ENCODE measurements around the gene SALL3. TPM values are rescaled to one million over a fixed set of nuclear protein-coding genes. Genes with fewer than 3 reads are reported as not detected.

SALL3 gene
- total RNA-seq, 1 experiment from 2014 or later, result not detected

DNA sequence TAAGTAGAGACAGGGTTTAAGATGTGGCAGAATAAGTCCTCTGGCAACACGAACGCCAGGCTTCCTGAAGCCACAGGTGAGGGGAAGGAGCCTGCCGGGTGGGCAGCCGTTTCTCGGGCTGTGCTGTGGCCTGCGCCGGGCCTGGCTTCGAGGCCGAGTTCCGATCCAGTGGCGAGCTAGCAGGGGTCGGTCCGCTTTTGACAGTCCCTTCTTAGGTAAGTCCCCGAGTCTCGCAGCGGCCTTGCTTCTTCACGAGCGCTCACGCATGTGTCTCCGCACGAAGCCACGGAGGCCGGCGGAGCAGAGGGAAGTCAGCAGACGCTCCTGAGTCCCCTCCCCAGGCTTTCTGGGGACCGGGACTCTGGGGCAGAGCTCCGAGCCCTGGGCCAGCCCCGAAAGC is 26.0 kb downstream of the SALL3 start:
- no peak for DNase-seq (ENCODE audit: low read depth)

GRCh38 chr18:79006106-79006795 is 26.6 kb downstream of the SALL3 start:
- DNase-seq (ENCODE audit: low read depth), result no peak

DNA sequence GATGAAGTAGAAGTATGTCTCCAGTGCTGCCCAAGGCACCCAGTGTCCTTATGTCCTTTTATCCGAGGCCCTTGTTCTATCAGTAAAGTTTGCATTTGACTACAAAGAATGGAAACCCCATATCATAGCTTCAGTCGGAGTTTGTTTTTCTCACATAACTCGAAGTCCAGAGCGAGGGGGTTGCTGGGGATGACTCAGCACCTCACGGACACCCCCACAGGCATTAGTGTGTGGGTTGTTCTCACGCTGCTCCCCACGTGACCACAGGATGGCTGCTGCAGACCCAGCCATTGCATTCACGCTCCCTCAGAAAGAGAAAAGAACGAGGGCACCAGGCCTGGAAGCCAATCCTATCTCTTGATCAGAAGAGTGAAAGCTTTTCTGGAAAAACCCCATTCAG is 27.8 kb downstream of the SALL3 start:
- no peak for DNase-seq (ENCODE audit: low read depth)

DNA sequence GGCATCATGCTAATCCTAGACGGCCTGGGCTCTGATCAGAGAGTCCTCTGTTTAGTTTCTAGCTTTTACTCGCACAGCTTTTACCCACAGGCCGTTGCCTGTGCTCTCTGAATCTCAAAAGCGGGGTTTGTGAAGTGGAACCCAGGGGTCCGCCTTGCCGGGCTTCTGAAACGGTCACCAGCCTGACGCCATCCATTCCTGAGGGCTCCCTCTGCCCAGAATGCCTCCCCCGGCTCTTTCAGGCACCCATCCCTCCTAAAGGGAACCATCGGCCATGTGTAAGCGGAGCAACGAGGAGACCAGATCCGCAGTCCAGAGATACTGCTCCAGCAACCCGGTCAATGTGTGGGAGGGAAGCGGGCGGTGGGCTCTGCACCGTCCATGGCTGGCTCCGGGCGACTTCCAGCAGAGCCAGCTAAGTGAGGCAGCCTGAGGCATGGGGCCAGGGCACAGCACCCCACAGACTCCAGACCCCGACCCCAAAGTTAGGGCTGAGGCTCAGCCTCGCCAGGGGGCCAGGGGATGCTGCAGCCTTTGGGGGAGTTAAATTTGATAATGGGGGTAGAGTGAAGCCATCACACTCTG is 28.8 kb downstream of the SALL3 start:
- no peak for DNase-seq (ENCODE audit: low read depth)

DNA sequence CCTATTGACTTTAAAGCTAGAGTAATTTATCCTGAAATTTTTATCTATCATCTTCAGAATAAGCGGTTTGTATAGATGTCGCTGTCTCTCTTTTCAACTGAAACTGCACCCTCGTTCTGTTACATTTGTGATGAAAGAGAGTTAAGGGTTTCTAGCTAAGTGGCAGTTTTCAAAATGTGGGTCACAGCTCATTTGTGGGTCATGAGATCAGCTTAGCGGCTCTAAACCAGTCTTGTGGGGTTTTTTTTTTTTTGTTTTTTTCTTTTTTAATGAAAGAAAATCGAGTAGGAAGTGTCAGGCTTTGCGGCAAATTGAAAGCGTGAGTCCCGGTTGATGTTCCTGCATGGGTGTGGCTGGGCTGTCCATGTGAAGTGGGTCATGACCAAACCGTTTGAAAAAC is 31.2 kb downstream of the SALL3 start:
- DNase-seq (ENCODE audit: low read depth), result no peak

- no peak for DNase-seq (ENCODE audit: low read depth)
These were observed 31.8 kb downstream of the SALL3 start for GRCh38 chr18:79011300-79011870.

- DNase-seq (ENCODE audit: low read depth), result no peak
These were observed 34.3 kb downstream of the SALL3 start for GRCh38 chr18:79013869-79014268.

- DNase-seq (ENCODE audit: low read depth), result no peak
These were observed 39.3 kb downstream of the SALL3 start for GRCh38 chr18:79018911-79019310.

GRCh38 chr18:79019881-79020280 is 40.3 kb downstream of the SALL3 start:
- DNase-seq (ENCODE audit: low read depth), result no peak

DNA sequence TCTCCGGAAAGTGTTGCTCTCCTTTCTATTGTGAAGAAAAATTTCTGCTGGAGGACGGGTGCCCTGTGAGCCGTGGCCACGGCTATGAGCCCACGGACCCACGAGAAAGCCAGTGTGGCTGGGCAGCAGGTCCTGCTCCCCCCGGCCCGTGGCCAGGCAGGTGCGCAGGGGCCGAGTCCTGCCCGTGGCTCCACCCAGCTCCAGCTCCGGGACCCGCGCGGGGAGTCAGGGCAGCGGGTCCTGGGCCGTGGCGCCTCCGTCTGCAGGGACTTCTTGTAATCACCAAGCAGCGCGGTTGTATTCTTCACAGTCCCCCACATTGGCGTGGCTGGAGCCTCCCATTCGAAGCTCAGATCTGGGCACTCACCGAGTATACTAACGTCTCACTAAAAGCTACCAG is 43.0 kb downstream of the SALL3 start:
- no peak for DNase-seq (ENCODE audit: low read depth)

GRCh38 chr18:79026491-79026890 is 46.9 kb downstream of the SALL3 start:
- DNase-seq (ENCODE audit: low read depth), result no peak

- no peak for DNase-seq (ENCODE audit: low read depth)
These were observed 51.1 kb downstream of the SALL3 start for GRCh38 chr18:79030680-79031079.

DNA sequence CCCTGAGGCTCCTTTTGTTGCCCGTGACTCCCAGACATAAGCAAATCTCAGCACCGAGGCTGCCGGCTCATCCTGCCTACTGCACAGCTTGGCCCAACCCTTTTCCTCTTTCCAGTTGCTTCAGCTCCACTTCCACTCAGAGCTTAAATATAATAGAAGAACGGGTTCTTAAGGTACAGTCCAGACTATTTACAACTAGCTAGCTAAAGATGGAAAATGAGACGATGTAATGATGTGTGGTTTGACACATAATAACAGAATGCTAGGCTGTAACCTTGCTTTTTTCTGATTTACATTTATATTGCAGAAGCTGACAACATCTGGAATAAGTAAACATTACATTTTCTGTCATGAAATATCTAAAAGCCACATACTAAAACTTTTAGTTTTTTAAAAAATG is 62.7 kb downstream of the SALL3 start:
- DNase-seq (ENCODE audit: low read depth), result no peak

- DNase-seq (ENCODE audit: low read depth), result no peak
These were observed 63.7 kb downstream of the SALL3 start for GRCh38 chr18:79043288-79043687.

GRCh38 chr18:79046522-79046921 is 66.9 kb downstream of the SALL3 start:
- no peak for DNase-seq (ENCODE audit: low read depth)

DNA sequence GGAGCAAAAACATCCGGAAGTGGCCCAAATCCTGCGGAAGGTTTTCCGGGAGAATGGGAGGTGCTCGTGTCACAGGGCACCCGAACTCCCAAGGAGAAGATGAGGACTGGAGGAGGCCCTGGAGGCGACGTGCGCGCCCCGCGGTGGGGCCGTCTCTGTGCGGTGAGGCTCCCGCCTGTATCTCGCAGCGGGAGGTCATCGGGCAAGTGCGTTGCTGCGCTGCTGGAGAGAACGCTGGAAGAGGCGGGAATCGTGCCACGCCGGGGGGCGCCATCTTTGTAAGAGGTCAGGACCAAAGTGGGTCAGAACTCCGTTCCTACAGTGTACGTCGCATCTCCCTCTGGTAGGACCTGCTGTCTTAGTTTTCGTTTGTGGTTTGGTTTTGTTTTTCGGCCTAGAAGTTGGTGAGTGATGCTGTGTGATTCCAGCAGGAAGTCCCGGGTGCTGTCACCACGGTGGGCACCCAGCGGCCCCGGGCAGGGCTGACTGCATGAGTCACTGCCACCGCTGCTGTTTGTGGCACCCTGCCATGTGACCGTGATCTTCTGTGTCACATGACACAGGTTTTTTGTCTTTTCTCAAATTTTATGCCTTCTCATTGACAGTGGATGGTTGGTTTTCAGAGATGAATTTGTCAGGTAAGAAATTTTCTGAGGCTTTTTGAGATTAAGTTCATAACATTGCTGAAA is 68.1 kb downstream of the SALL3 start:
- DNase-seq (ENCODE audit: low read depth), result peak; percentile 44

DNA sequence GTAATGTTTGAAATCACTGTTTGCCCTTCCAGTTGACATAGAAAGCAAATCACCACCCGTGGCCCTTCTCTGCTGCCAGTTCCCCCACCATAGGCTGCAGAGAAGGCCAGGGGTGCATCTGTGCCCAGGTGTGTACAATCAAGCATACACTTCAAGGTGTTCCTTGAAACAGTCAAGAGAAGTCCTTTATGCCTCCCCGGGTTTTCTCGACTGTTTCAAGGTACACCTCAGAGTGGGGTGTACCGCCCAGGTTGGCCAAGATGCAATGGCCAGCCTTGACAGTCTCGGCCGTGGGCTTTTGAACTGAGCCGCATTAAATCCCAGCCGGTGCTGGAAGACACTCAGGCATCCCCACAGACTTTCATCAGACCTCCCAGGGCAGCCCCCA is 68.6 kb downstream of the SALL3 start:
- DNase-seq (ENCODE audit: low read depth), result no peak

DNA sequence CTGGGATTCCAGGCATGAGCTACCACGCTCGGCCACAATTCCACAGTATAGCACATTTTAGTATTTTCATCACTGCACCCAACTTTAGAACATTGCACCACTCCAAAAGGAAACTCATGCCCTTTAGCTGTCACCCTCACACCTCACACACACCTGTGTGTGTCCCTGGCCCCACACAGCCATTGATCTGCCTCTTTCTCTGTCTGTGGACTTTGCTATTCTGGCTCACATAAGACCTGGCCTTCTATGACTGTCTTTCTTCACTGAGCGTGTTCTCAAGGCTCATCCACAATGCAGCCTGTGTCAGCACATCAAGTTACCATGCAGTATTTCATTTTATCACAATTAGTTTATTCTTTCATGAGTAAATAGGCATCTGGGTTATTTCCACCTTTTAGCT is 69.9 kb downstream of the SALL3 start:
- no peak for DNase-seq (ENCODE audit: low read depth)

Other genes starting within 250 kb of the SALL3 start
- 10.8 and 11.6 TPM in 2 replicates for gene ATP9B, start 89.6 kb downstream of the SALL3 start, total RNA-seq (2014; rRNA removed; shearing (Covaris generic))

Measured in M059J (cell line).